ENCODE results near the gene PAXIP1. TPM values are rescaled to one million over a fixed set of nuclear protein-coding genes. Genes with fewer than 3 reads are reported as not detected.
A peak's percentile ranks its signal among the peaks of the same experiment; 100 is the strongest.
"Not testable (repeated sequence)": the region's sequence is repeated elsewhere in the genome, so short reads cannot be mapped to it uniquely, and the experiment has no call there.

Gene PAXIP1
- total and polyA plus RNA-seq, 4 experiments from 2014 or later: 0.98 to 18.8 (median 9.2) TPM

DNA sequence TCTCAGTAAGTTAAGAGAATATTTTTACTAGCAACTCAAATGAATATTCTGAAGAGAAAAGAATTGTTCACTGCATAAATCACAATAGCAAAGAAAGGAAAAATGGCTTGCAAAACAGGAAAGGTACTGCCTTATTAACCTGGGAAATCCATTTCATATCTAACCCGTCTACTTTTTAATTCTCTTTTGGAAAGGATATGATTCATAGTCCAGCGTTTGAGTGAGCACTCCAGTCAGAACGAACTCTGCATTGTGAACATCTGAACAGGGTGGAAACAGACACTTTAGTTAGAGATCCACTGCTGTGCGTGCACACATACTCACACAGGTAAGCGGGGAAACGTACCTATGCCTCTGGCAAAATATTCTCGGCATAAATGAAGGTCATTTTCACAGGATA lies 56.8 kb downstream of the PAXIP1 start:
- Mint-ChIP-seq H3K27me3 (no peaks in the 10 kb centered on the region), H3K36me3 (peaks cover 39 to 60% of the 10 kb centered on the region in 2 donors), H3K4me3 (no peak overlapping the region), H3K4me1 (no peaks in the 10 kb centered on the region), H3K9me3 (no peaks in the 10 kb centered on the region), H3K27ac (no peak overlapping the region)
- intact Hi-C loops (cut with micrococcal nuclease): no loop called here
- Histone ChIP-seq H3K27me3 (ENCODE audit: insufficient read depth, low read length) (no peaks in the 10 kb centered on the region), H3K4me1 (ENCODE audit: insufficient read depth, low read length) (no peaks in the 10 kb centered on the region), H3K4me3 (ENCODE audit: low read length in 2 of 2) (no peak overlapping the region), H3K36me3 (ENCODE audit: insufficient read depth, low read length) (peaks cover 38% of the 10 kb centered on the region), H3K9me3 (ENCODE audit: control insufficient read depth in 1 of 2, low read length in 2 of 2) (no peaks in the 10 kb centered on the region), H3K27ac (ENCODE audit: low read depth, low read length) (no peak overlapping the region)
- DNase-seq: no peak
- ChIA-PET CTCF (ENCODE audit: partially characterized antibody) (interaction anchor here (1.4 kb wide), 1 partner anchor 18 kb away, joined by 5 read pairs; no protein-coding TSS in a partner anchor), POLR2A (ENCODE audit: partially characterized antibody) (no interaction called here)

DNA sequence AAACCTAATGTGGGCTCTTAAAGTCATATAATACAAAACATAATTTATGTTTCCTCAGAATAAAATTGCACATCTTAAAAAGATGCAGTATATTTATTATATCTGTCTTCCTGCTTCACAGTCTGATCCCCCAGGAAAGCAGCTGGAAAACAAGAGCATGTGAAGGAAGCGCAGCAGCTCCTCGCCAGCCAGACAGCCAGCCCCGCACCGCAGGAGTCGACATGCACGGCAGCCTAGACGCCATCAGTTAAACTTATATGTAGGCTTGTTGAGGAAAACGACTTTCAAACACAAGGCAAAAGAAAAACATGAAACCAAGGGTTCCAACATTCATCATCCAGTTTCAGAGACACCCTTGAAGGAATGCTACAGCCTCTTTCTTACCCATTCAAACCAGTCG lies 59.0 kb downstream of the PAXIP1 start:
- Histone ChIP-seq H3K4me3 (ENCODE audit: low read length in 2 of 2) (no peak overlapping the region), H3K36me3 (ENCODE audit: insufficient read depth, low read length) (peaks cover 29% of the 10 kb centered on the region), H3K4me1 (ENCODE audit: insufficient read depth, low read length) (no peaks in the 10 kb centered on the region), H3K9me3 (ENCODE audit: control insufficient read depth in 1 of 2, low read length in 2 of 2) (no peaks in the 10 kb centered on the region), H3K27me3 (ENCODE audit: insufficient read depth, low read length) (no peaks in the 10 kb centered on the region), H3K27ac (ENCODE audit: low read depth, low read length) (no peak overlapping the region)
- Mint-ChIP-seq H3K36me3 (peaks cover 37 to 45% of the 10 kb centered on the region in 2 donors), H3K27me3 (no peaks in the 10 kb centered on the region), H3K9me3 (no peaks in the 10 kb centered on the region), H3K27ac (peak overlapping the region in 1 of 7 donors; percentile 13), H3K4me1 (peaks cover 0 to 4% (median 0%) of the 10 kb centered on the region in 4 donors), H3K4me3 (no peak overlapping the region)
- ChIA-PET CTCF (ENCODE audit: partially characterized antibody) (no interaction called here), POLR2A (ENCODE audit: partially characterized antibody) (no interaction called here)
- intact Hi-C loops (cut with micrococcal nuclease): no loop called here
- no peak for DNase-seq

DNA sequence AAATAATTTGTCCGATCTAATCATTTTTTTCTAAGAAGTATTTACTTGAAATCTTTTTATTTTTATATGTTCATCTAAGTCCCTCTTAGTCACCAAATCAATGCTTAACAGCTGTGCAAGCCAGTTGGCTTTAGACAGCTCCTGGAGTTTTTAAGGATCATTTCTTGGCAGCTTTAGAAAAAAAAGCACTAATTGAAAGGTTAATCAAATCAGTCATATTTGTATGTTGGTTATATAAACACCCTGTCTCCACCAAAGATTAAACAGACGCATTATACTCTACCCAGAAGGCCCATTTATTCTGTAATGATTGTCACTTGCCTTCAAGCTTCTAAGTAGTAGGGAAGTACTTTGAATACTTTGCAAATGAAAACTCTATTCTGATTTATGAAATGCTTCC lies 60.2 kb downstream of the PAXIP1 start:
- ChIA-PET CTCF (ENCODE audit: partially characterized antibody) (interaction anchor here (1.0 to 2.6 kb wide), 3 partner anchors 11 to 15 kb away, joined by 4 to 16 read pairs (median 6); no protein-coding TSS in a partner anchor), POLR2A (ENCODE audit: partially characterized antibody) (no interaction called here)
- H3K36me3 Mint-ChIP-seq: peaks cover 30 to 37% of the 10 kb centered on the region in 2 donors
- no peak for DNase-seq
- peaks cover 25% of the 10 kb centered on the region for H3K36me3 ChIP-seq (ENCODE audit: insufficient read depth, low read length)
- peaks cover 0 to 3% (median 0%) of the 10 kb centered on the region in 8 donors for H3K9me3 Mint-ChIP-seq
- H3K4me1 Mint-ChIP-seq: peaks cover 0 to 6% (median 3%) of the 10 kb centered on the region in 4 donors
- no peak overlapping the region for H3K4me3 ChIP-seq (ENCODE audit: low read length in 2 of 2)
- no peaks in the 10 kb centered on the region for H3K27me3 Mint-ChIP-seq
- H3K27ac ChIP-seq (ENCODE audit: low read depth, low read length): no peak overlapping the region
- H3K27me3 ChIP-seq (ENCODE audit: insufficient read depth, low read length): no peaks in the 10 kb centered on the region
- H3K27ac Mint-ChIP-seq: no peak overlapping the region
- no peak overlapping the region for H3K4me3 Mint-ChIP-seq
- no peaks in the 10 kb centered on the region for H3K4me1 ChIP-seq (ENCODE audit: insufficient read depth, low read length)
- intact Hi-C loops (cut with micrococcal nuclease): no loop called here
- H3K9me3 ChIP-seq (ENCODE audit: control insufficient read depth in 1 of 2, low read length in 2 of 2): no peaks in the 10 kb centered on the region

DNA sequence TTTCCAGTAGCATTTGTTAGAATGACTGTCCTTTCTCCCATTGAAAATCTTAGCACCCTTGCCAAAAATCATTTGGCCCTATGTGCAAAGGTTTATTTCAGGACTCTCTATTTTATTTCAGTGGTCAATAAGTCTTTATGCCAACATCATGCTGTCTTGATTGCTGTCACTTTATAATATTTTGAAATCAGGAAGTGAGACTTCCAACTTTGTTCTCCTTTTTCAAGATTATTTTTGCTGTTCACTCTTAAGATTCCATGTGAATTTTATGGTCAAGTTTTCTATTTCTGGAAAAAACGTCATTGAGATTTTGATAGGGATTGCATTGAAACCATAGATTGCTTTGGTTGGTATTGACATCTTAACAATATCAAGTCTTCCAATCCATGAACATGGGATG lies 65.1 kb downstream of the PAXIP1 start:
- intact Hi-C loops (cut with micrococcal nuclease): no loop called here
- POLR2A ChIA-PET (ENCODE audit: partially characterized antibody): no interaction called here
- H3K36me3 Mint-ChIP-seq: peaks cover 25 to 33% of the 10 kb centered on the region in 2 donors

DNA sequence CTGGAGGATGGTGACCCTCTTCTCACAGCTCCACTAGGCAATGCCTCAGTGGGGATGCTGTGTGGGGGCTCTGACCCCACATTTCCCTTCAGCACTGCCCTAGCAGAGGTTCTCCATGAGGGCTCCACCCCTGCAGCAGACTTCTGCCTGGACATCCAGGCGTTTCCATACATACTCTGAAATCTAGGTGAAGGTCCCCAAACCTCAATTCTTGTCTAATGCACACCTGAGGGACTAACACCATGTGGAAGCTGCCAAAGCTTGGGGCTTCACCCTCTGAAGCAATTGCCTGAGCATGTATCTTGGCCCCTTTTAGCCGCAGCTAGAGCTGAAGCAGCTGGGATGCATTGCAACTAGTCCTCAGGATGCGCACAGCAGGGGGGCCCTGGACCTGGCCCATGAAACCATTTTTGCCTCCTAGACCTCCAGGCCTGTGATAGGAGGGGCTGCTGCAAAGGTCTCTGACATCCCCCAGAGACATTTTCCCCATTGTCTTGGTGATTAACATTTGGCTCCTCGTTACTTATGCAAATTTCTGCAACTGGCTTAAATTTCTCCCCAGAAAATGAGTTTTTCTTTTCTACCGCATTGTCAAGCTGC lies 68.5 kb downstream of the PAXIP1 start:
- H3K36me3 ChIP-seq (ENCODE audit: insufficient read depth, low read length); H3K4me3 ChIP-seq (ENCODE audit: low read length in 2 of 2); POLR2A ChIA-PET (ENCODE audit: partially characterized antibody); DNase-seq; H3K27ac Mint-ChIP-seq; CTCF ChIA-PET (ENCODE audit: partially characterized antibody); H3K4me3 Mint-ChIP-seq; H3K27ac ChIP-seq (ENCODE audit: low read depth, low read length); intact Hi-C loops (cut with micrococcal nuclease); H3K9me3 ChIP-seq (ENCODE audit: control insufficient read depth in 1 of 2, low read length in 2 of 2); H3K27me3 Mint-ChIP-seq; H3K27me3 ChIP-seq (ENCODE audit: insufficient read depth, low read length): not testable (repeated sequence)
- peaks cover 16% of the 10 kb centered on the region for H3K4me1 ChIP-seq (ENCODE audit: insufficient read depth, low read length)
- peaks cover 23 to 35% of the 10 kb centered on the region in 2 donors for H3K36me3 Mint-ChIP-seq
- peaks cover 0 to 23% (median 8%) of the 10 kb centered on the region in 8 donors for H3K9me3 Mint-ChIP-seq
- H3K4me1 Mint-ChIP-seq: peaks cover 16 to 38% (median 27%) of the 10 kb centered on the region in 4 donors

More for the DNA sequence above, 65.1 kb downstream of the PAXIP1 start:
- CTCF ChIA-PET (ENCODE audit: partially characterized antibody): interaction anchor here (1.0 to 1.3 kb wide), 4 partner anchors 11 to 24 kb away, joined by 3 to 5 read pairs (median 3); no protein-coding TSS in a partner anchor
- Mint-ChIP-seq H3K27me3 (no peaks in the 10 kb centered on the region), H3K4me1 (peaks cover 5 to 13% (median 7%) of the 10 kb centered on the region in 4 donors), H3K4me3 (no peak overlapping the region), H3K9me3 (peaks cover 0 to 23% (median 8%) of the 10 kb centered on the region in 8 donors), H3K27ac (no peak overlapping the region)
- H3K27ac ChIP-seq (ENCODE audit: low read depth, low read length): no peak overlapping the region
- H3K36me3 ChIP-seq (ENCODE audit: insufficient read depth, low read length): no peaks in the 10 kb centered on the region
- H3K4me1 ChIP-seq (ENCODE audit: insufficient read depth, low read length): no peaks in the 10 kb centered on the region
- H3K9me3 ChIP-seq (ENCODE audit: control insufficient read depth in 1 of 2, low read length in 2 of 2): no peaks in the 10 kb centered on the region
- H3K4me3 ChIP-seq (ENCODE audit: low read length in 2 of 2): no peak overlapping the region
- no peaks in the 10 kb centered on the region for H3K27me3 ChIP-seq (ENCODE audit: insufficient read depth, low read length)
- DNase-seq: no peak

DNA sequence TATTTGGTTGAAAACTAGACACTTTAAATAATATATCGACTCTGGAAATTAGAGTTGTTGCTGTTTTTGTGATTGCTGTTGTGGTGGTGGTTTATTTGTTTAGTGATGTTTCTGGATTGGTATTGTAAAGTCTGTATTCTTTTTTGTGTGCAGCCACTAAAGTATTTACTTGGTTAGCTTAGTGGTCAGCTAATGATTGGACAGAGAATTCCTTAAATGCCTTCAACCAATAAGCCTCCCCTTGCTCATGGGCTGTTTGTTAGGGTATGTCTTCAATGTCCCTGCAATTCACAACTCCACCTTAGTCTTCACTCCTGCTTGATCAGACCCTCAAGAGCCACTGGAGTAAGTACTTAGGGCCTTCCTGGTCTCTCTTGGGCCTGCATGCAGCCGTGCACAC lies 71.0 kb downstream of the PAXIP1 start:
- ChIA-PET POLR2A (ENCODE audit: partially characterized antibody) (interaction anchor here (0.7 kb wide), 1 partner anchor 712 kb away, joined by 3 read pairs; the partner anchor contains the start of gene RBM33), CTCF (ENCODE audit: partially characterized antibody) (no interaction called here)
- intact Hi-C loops (cut with micrococcal nuclease): no loop called here
- peaks cover 28 to 35% of the 10 kb centered on the region in 2 donors for H3K36me3 Mint-ChIP-seq
- H3K4me3 Mint-ChIP-seq: peak overlapping the region in 1 of 8 donors; percentile 31
- no peaks in the 10 kb centered on the region for H3K27me3 ChIP-seq (ENCODE audit: insufficient read depth, low read length)
- peaks cover 0 to 23% (median 8%) of the 10 kb centered on the region in 8 donors for H3K9me3 Mint-ChIP-seq
- H3K4me3 ChIP-seq (ENCODE audit: low read length in 2 of 2): no peak overlapping the region
- no peak overlapping the region for H3K27ac ChIP-seq (ENCODE audit: low read depth, low read length)
- H3K27me3 Mint-ChIP-seq: no peaks in the 10 kb centered on the region
- peaks cover 4% of the 10 kb centered on the region for H3K36me3 ChIP-seq (ENCODE audit: insufficient read depth, low read length)
- peak overlapping the region in 2 of 7 donors; percentile 31 to 75 for H3K27ac Mint-ChIP-seq
- H3K4me1 ChIP-seq (ENCODE audit: insufficient read depth, low read length): peaks cover 25% of the 10 kb centered on the region
- no peaks in the 10 kb centered on the region for H3K9me3 ChIP-seq (ENCODE audit: control insufficient read depth in 1 of 2, low read length in 2 of 2)
- H3K4me1 Mint-ChIP-seq: peaks cover 22 to 50% (median 37%) of the 10 kb centered on the region in 4 donors
- no peak for DNase-seq

DNA sequence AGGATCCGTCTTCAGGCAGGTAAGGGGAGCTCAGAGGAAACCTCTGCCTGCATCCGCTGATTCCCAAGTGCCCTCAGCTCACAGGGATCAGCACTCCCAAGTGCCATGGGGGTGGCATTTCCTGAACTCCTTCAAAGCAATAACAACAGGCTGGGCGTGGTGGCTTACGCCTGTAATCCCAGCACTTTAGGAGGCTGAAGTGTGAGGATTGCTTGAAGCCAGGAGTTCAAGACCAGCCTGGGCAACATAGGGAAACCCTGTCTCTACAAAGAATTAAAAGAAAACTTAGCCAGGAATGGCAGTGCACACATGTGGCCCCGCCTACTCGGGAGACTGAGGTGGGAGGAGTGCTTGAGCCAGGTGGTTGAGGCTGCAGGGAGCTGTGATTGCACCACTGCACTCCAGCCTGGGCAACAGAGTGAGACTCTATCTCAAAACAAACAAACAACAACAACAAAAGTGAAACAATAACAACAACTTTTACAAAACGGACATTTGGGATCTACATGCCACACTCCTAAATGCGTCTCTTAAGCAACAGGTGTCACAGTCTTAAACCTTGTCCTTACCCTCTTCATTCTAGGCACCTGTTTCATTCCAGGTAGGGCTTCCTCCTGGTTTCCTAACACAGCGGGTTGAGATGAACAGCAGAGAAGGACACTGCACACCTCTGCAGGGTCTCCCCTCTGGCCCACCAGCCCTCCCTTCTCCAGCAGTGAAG lies 73.8 kb downstream of the PAXIP1 start:
- Mint-ChIP-seq H3K36me3 (peaks cover 15 to 18% of the 10 kb centered on the region in 2 donors), H3K4me3 (peak overlapping the region; percentile 91 to 98 (median 94)), H3K9me3 (peaks cover 0 to 9% (median 1%) of the 10 kb centered on the region in 8 donors), H3K27ac (peak overlapping the region; percentile 95 to 99 (median 98)), H3K4me1 (peaks cover 22 to 42% (median 32%) of the 10 kb centered on the region in 4 donors), H3K27me3 (no peaks in the 10 kb centered on the region)
- Histone ChIP-seq H3K9me3 (ENCODE audit: control insufficient read depth in 1 of 2, low read length in 2 of 2) (no peaks in the 10 kb centered on the region), H3K4me3 (ENCODE audit: low read length in 2 of 2) (peak overlapping the region; percentile 74 to 89), H3K36me3 (ENCODE audit: insufficient read depth, low read length) (peaks cover 4% of the 10 kb centered on the region), H3K27me3 (ENCODE audit: insufficient read depth, low read length) (no peaks in the 10 kb centered on the region), H3K27ac (ENCODE audit: low read depth, low read length) (peak overlapping the region; percentile 85), H3K4me1 (ENCODE audit: insufficient read depth, low read length) (peaks cover 25% of the 10 kb centered on the region)
- intact Hi-C loops (cut with micrococcal nuclease): loop anchor here (5.0 kb wide), 3 partner anchors 603 to 1963 kb away; partner anchors contain the start of gene LMBR1
- ChIA-PET POLR2A (ENCODE audit: partially characterized antibody) (interaction anchor here (1.0 to 2.9 kb wide), 5 partner anchors 73 to 372 kb away, joined by 3 to 46 read pairs (median 4); partner anchors contain the start of gene INSIG1), CTCF (ENCODE audit: partially characterized antibody) (interaction anchor here (1.0 to 5.1 kb wide), 8 partner anchors 16 to 1964 kb away, joined by 3 to 115 read pairs (median 14); partner anchors contain the start of genes LMBR1 and PAXIP1)
- DNase-seq: no peak
